KBM-7 (cell line): Measurements from ENCODE around the gene EFCAB7.
"Not testable (repeated sequence)": the region's sequence is repeated elsewhere in the genome, so short reads cannot be mapped to it uniquely, and the experiment has no call there.

Experiments
- DNase-seq: peaks from one replicate; pipeline ENCODE4 v3.0.0-alpha.2; 2015
- in situ Hi-C: fragments of 300-500 bp; cut with MboI; formaldehyde crosslinking; loops from 2 replicates; pipeline ENCODE4 v1.14.3; 2020; ENCODE audit warnings: low sequenced_read_pairs, low pct_unique_long_range_greater_than_20kb, mixed read lengths

Gene EFCAB7

GRCh38 chr1:63545780-63546179, 22.5 kb downstream of the EFCAB7 start:
- in situ Hi-C loops, result no loop called here

GRCh38 chr1:63547621-63548294, 24.4 kb downstream of the EFCAB7 start:
- no peak for DNase-seq
- in situ Hi-C loops, result no loop called here

More at GRCh38 chr1:63545780-63546179, 22.5 kb downstream of the EFCAB7 start:
- DNase-seq, result no peak

GRCh38 chr1:63548303-63548702, 25.0 kb downstream of the EFCAB7 start:
- in situ Hi-C loops, result no loop called here
- DNase-seq, result no peak

- in situ Hi-C loops, result no loop called here
- no peak for DNase-seq
Observed at GRCh38 chr1:63548877-63549276, 25.6 kb downstream of the EFCAB7 start.

GRCh38 chr1:63555480-63555879, 32.2 kb downstream of the EFCAB7 start:
- no peak for DNase-seq
- in situ Hi-C loops, result no loop called here

GRCh38 chr1:63557365-63557987, 34.2 kb downstream of the EFCAB7 start:
- peak; percentile 43 for DNase-seq
- in situ Hi-C loops, result no loop called here

- no peak for DNase-seq
Observed at GRCh38 chr1:63559357-63559756, 36.0 kb downstream of the EFCAB7 start.

GRCh38 chr1:63563745-63564144, 40.4 kb downstream of the EFCAB7 start:
- DNase-seq, result no peak
- in situ Hi-C loops, result no loop called here

More at GRCh38 chr1:63559357-63559756, 36.0 kb downstream of the EFCAB7 start:
- in situ Hi-C loops, result no loop called here

- no peak for DNase-seq
- in situ Hi-C loops, result no loop called here
Observed at GRCh38 chr1:63569068-63569467, 45.7 kb downstream of the EFCAB7 start.

GRCh38 chr1:63569640-63570316, 46.5 kb downstream of the EFCAB7 start:
- no peak for DNase-seq
- in situ Hi-C loops, result no loop called here

- DNase-seq, in situ Hi-C loops: not testable (repeated sequence)
Observed at GRCh38 chr1:63572686-63573085, 49.4 kb downstream of the EFCAB7 start.

GRCh38 chr1:63574203-63574796, 51.0 kb downstream of the EFCAB7 start:
- DNase-seq, in situ Hi-C loops: not testable (repeated sequence)

- in situ Hi-C loops, result no loop called here
Observed at GRCh38 chr1:63575340-63575826, 52.1 kb downstream of the EFCAB7 start.

GRCh38 chr1:63586326-63586725, 63.0 kb downstream of the EFCAB7 start:
- DNase-seq, in situ Hi-C loops: not testable (repeated sequence)

More at GRCh38 chr1:63575340-63575826, 52.1 kb downstream of the EFCAB7 start:
- DNase-seq, result peak; percentile 40

- DNase-seq, result no peak
- in situ Hi-C loops, result no loop called here
Observed at GRCh38 chr1:63590166-63590560, 66.8 kb downstream of the EFCAB7 start.

- in situ Hi-C loops, result no loop called here
- no peak for DNase-seq
Observed at GRCh38 chr1:63592536-63593302, 69.4 kb downstream of the EFCAB7 start.

GRCh38 chr1:63593303-63593885, 70.1 kb downstream of the EFCAB7 start, which contains the start of gene PGM1:
Gene PGM1, plus strand, starts transcription at chr1:63593411. Its CDS starts 78 bp downstream, at chr1:63593489.
- in situ Hi-C loops, result no loop called here
- DNase-seq, result peak; percentile 80

- in situ Hi-C loops, result no loop called here
- DNase-seq, result peak; percentile 81
Observed at GRCh38 chr1:63593886-63594605, 70.7 kb downstream of the EFCAB7 start.
